ENCODE data around the gene ZNF23.

ZNF23 gene

DNA sequence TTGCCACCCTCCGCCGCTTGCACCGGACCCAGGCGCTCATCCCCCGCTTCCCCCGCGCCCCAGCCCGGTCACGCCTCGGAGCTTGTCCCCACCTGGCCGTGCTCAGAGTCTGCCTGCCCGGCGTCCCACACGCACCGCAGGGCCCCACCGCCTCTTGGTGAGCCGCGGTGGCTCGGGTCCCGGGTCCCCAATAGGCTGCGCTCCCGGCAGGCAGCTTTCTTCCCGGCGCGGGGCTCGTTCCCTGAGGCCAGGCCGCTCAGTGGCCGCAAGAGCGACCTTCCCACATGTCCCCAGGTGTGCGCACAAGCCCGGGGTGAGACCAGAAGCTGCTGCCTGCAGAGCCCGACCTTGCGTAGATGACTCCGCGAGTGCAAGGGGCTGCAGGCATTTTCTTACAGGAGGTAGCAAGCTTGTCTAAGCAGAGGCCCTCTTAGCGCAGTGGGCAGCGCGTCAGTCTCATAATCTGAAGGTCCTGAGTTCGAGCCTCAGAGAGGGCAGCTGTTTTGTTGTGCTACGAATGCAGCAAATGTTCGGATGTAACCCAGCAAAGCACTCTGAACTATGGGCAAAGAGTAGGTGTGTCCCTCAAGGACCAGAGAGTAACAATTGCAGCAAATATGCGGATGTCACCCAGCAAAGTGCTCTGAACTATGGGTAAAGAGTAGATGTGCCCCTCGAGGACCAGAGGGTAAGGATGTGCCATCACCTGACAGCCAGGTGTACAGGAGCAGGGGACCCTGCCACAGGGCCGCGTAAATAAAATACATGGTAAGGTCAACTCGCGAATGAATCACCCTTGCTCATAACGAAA is 35.8 kb downstream of the ZNF23 start:
- no peak for DNase-seq

DNA sequence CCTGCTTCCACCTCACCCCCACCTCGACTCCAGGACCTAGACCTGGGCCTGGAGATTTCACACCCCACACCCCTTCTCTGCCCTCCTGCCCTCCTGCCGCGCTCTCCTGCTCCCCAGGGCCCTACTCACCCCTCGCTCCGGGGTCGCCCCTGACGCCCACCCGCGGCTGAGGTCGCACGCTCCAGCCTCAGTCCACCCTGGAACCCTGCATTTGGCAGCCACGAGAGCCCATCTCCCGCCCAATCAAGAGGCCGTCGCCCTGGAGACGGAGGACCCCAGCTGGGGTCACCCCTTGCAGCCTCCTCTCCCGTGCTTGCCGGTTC is 36.3 kb downstream of the ZNF23 start:
- no peak for DNase-seq

DNA sequence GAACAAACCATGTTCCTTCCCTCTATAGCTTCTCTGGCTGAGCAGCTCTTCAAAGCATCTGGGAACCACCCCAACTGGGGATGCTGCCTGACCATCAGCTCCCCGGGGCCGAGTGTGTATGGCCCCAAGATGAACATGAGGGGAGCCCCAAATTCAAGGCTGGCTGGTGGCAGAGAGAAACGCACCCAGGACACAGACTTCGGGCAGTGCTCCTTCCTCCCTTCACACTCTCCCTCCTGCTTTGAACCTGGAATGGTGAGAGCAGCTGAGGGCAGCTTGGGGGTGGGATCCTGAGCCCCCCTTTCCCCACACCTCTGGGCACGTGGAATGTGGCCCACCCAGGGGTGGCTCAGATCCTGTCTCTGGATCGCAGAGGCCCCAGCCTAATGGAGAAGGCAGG is 37.4 kb downstream of the ZNF23 start:
- no peak for DNase-seq

DNA sequence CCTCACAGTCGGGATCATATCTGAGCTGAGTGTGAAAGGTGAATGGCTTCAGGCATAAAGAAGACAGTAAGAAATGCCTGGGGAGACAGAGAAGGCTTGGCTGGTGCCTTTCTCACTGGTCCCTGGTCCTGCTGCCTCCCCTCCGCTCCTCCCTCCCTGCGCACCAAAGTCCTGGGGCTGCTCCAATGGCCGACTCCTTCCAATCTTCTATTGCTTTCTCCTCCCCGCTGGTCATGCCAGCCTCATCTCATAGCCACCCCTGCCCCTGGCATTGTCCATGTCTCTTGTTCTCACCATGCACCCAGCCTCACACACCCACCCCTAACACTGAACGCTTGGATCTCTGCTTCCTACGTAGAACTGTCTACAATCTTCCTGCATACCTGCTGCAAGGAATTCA is 38.2 kb downstream of the ZNF23 start:
- no peak for DNase-seq

DNA sequence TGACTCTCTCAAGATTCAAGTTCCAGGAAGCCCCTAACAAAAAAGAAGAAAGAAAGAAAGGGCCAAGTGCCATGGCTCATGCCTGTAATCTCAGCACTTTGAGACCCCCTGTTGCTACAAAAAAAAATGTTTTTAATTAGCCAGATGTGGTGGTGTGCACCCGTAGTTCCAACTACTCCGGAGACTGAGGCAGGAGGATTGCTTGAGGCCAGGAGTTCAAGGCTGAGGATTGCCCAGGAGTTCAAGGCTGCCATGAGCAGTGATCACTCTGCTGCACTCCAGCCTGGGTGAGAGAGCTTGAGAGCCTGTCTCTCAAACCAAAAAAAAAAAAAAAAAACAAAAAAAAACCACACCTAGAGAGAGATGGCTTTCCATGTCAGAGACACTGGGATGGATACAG is 39.0 kb downstream of the ZNF23 start:
- no peak for DNase-seq

DNA sequence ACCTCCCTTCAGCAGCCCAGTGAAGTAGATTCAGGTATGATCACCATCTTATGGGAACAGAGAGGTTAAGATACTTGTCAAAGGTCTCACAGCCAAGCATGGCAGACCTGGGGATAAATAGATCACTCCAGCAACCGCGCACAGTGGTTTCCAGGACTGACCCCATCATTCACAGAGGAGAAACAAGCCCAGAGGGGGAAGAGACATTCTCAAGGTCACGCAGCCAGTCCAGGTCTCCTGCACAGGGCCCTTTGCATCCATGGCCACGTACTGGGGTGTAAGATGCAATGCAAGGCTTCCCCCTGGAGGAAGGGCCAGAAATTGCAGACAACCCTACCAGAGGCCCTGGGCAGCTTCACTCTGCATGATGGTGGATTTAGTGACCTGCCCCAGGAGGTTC is 40.1 kb downstream of the ZNF23 start:
- peak; percentile 30 to 52 (median 40) for DNase-seq

DNA sequence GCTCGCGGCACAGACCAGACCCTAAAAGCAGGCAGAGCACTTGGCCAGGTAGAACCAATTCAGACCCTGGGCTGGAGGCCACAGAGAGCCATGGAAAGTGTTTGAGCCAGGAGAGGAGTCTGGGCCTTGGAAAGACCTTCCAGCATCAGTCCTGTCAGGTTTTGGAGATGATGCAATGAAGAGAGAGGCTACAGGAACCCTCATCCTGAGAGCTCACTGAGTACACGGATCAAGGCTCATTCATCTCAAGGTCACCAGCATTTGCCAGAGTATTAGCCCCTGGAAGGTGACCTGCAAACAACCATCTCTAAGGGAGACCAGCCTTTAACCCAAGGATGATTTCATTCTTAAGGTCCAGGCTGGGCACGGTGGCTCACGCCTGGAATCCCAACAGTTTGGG is 48.0 kb downstream of the ZNF23 start:
- DNase-seq = no peak

DNA sequence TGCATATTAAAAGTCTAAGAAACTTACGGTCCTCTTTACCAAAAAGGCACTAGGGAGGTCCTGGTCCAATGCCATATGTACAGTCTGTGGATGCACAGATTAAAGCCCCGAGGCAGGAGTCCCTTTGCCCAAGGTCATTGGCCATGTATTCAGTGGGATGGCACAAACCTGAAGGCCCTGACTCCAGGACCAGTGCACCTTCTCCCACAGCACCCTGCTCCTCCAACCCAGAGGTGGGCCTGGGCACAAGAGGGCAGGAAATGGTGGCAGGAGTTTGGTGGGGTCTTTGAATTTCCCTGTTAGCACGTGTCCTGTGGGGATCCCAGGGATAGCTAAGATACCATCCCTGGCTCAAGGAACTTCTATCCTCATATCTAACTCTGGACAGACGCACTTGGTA is 48.7 kb downstream of the ZNF23 start:
- DNase-seq = no peak

DNA sequence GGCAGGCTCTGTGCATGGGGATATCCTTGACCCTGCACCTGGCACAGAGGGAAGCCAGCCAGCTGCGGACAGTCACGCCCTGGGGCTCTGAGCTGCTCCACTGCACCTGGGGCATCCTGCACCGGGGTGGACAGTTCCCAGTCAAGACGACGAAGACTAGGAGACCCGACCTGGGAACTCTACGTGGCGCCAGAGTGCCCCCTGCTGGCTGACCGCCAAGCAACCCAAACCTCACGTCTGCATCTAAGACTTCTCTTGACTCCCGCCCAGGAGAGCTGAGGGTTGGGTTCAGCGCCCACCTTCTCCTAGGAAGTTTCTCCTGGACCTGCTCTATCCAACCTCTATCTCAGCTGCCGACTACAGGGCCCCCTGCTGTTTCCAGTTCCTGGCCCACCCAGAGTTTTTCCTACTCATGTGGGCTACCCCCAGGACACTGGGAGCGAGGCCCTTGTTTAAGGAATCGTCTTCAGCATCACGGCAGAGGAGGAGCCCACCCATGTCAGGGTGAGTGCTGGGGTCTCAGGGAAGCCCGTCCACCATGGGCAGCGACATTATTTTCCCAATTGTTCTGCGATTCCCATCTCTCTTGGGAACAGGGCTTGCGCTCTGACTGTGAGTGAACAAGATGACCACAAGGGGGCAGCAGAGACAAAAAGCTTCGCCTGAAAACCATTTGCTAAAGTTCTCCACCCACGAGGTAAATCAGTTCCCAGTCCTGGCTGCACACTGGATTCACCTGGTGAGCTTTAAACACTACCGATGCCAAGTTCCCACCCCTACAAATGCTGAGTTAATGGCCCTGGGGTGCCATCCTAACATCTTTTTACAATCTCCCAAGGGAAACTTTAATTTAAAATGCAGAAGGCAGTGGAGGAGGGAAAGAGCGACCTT is 49.5 kb downstream of the ZNF23 start:
- peak; percentile 77 to 89 (median 88) for DNase-seq

DNA sequence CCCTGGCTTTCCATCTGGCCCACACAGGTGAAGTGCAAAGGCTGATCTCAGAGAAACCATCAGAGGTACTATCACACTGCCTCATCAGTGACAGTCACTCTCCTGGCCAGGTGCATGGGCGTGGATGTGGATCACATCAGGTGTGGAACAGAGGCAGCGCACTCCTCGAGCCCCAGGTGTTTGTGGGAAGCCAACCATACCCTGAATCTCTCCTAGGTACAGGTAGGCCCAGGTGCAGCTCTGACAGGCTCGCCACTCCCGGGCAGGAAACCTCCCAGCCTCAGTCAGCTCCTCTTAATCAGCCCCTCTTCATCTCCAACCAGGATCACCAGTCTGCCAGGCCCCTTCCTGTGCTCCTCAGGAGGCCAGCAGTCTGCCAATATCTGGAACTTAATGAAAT is 51.9 kb downstream of the ZNF23 start:
- no peak for DNase-seq

DNA sequence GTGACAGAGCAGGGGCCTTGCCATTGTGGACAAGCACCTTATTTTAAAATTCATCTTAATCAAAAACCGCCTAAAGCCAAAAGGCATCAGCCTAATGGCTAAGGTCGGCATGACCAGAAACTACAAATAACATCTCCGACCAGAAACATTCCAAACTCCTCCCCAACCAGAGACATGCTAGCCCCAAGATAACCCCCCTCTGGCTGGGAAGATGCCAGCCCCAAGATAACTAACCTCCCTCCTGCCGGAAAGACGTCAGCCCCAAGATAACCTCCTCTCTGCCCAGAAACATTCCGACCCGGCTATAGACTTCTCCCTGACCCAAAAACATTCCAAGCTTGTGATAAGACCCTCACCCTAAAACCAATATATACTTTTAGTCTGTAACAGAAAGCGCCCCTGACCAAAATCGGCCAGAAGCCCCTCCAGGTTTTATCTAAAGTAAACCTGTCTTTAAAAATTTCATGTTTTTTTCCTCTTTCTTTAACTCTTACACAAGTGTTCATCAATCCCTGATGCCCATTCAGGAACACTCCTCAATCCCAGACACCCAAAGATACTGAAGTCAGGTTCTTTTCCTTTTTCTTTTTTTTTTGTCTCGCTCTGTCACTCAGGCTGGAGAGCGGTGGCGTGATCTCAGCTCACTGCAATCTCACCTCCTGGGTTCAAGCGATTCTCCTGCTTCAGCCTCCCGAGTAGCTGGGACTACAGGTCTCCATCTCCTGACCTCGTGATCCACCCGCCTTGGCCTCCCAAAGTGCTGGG is 52.9 kb downstream of the ZNF23 start:
- no peak for DNase-seq

DNA sequence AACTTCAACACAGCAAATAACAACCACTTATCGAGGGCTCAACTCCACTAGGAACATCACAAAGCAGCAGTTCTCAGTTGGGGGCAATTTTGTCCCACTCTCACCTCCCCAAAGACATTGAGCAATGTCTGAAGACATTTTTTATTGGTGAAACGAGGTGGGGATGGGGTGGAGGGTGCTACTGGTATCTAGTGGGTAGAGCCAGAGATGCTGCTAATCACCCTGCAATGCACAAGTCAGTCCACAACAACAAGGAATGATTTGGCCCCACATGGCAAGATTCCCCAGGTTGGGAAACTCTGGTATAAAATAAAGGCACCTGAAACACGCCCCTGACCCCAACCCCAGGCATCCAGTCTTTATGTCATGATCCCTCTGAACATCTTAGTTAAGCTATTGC is 53.5 kb downstream of the ZNF23 start:
- no peak for DNase-seq

DNA sequence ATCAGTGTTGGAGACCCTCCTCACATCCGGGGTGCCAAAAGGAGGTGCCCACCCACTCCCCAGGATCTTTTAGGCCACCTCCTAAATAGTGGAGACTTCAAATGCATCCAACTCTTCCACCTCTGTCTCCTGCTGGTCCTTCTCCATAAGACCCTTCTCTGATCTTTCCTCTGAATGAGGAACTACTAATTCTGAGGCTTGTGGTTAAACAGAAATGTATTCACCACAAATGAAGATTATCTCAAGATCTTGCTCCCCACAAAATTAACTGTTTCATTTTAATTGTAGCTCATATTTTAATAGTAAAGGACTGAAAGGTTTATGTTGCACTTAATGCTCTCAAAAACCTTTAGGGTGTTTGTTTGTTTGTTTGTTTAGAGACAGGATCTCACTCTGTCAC is 54.3 kb downstream of the ZNF23 start:
- DNase-seq = no peak

DNA sequence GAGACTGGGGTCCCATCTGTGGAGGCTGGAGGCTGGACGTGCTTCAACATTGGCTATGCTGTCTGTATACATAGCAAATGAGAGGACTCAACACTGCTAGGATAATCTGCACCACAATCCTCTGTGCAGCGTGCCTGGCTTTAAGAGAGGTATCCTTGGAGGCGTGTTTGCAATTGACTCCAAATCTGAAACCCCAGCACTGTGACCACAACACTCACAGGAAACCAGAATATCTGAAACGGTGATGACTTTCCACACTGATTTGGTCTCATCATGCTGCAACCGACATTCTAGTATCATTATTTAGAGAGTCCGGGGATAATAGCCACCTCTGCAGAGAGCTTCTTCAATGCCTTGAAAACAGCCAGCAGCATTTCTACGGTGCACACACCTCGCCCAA is 55.3 kb downstream of the ZNF23 start:
- no peak for DNase-seq

DNA sequence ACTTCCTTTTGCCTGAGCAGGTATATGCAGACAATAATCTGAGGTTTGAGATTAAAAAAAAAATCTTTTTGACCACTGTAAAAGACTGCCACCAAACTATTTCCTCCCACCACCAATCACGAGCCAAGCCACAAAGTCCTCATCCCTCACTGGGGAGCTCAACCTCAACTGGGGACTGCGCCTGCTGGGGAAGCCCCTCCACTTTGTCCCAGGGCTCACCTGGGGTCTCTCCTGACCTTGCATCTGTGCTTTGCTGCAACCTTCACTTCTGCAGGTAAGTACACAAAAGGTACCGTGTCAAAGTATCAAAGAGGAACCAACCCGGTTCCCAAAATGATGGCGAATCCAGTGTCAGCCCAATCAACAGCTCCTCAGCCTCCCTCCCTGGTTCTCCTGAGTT is 55.7 kb downstream of the ZNF23 start:
- no peak for DNase-seq

DNA sequence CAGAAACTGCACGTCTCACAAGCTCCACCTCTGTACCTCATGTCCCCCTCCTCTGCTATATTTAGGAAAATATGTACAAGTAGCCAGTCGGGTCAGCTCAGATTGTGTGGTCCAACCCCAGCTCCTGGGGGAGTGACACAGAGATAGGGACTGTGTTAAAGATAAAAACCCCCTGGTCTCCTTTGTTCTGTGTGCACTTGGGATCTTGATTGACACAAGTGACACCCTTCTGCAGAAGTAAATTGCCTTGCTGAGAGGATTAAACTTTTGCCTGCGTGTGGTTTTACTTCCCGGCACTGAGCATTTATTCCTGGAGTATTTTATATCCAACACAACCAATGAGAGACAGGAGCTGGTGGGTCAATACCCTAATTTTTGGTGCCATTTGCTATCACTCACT is 57.7 kb downstream of the ZNF23 start:
- DNase-seq = no peak

DNA sequence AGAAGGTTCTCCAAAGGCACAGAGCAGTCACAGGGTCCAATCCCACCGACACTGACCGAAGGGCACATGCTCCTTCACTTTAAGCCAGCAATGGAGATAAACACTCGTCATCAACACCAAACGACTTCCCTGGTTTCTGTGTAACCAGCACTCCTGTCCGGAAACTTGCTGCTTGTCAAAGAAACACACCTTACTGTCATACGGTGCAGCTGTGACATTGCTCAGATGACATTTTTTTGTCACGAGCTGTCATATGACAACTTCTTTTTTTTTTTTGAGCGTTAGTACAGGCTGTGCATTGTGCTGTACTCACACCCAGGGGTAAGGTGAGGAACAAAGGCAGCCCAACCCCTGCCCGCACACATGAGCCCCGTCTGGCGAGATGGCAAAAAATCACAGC is 59.4 kb downstream of the ZNF23 start:
- DNase-seq = no peak

DNA sequence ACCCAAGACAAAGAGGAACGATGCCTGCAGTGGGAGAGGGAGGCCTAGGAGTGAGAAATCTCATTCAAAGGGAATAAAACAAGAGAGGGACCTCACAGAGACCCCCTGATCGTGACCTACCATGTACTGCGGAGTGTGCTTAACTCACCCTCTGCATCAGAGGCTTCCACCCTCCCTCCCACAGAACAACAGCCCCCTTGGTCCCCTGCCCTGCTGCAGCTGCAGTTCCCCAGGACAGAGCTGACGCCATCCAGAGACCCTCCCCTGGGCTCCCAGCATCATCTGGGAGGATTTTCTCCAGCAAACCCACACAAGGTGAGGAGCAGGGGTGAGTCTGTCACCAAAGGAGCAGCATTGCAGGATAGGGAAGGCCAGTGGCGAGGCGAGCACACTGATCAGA is 60.0 kb downstream of the ZNF23 start:
- DNase-seq = no peak

DNA sequence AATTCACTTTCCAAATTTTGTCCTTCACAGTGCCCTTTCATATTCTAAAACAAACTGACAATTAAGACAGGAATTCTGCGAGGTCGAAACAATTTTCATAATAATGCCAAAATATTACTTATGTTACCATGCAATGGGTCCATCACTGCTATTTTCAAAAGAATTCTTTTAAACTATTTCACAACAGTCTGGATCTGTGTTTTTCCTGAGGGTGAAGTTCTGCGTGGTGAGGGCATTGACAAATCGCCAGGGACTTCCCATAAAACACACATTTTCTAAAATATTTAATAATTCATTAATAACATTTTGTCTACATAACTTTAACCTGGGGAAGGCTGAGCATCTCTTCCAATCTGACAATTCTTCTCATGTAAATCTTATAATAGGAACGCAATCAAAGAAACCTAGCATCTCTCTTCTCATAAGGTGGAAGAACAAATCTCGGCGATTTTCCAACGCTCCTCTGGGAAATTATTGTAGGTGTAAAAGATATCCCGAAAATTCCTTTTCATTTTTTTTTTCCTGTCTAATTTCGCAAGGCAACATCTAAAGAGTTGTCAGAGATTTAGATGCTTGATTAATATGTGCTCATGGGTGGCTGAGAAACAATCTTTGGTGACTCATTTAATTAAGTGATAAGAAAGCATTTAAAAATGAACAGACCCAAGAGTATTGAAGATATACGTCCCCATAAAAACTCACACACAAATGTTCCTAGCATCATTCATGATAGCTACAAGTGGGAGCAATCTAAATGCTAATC is 62.1 kb downstream of the ZNF23 start:
- no peak for DNase-seq
